Nephron progenitor cell (in vitro differentiated cells): ENCODE results near the gene CD302.

Source experiments
- DNase-seq: peaks from one replicate; pipeline ENCODE4 v3.0.0; 2021
- H3K27ac Mint-ChIP-seq: 2 replicates; pipeline ENCODE4 v1.8.0; 2021; ENCODE audit warnings: mild to moderate bottlenecking, moderate library complexity, mixed read lengths
- H3K27me3 Mint-ChIP-seq: 2 replicates; pipeline ENCODE4 v1.8.0; 2021; ENCODE audit warnings: mild to moderate bottlenecking, low read depth, mixed read lengths; ENCODE audit not compliant: poor library complexity
- H3K36me3 Mint-ChIP-seq: 2 replicates; pipeline ENCODE4 v1.8.0; 2021; ENCODE audit warnings: low read depth, mixed read lengths
- H3K4me1 Mint-ChIP-seq: 2 replicates; pipeline ENCODE4 v1.8.0; 2021; ENCODE audit warnings: mixed read lengths
- H3K4me3 Mint-ChIP-seq: 2 replicates; pipeline ENCODE4 v1.8.0; 2021; ENCODE audit warnings: mild to moderate bottlenecking, moderate library complexity, mixed read lengths
- H3K9me3 Mint-ChIP-seq: 2 replicates; pipeline ENCODE4 v1.8.0; 2021; ENCODE audit warnings: mild to moderate bottlenecking, moderate library complexity, mixed read lengths
- TF ChIP-seq, protein P1 (sequence below): fragments of 200-600 bp; sonication (generic); IDR thresholded peaks from 2 replicates; pipeline ENCODE4 v1.5.0; 2021; ENCODE audit warnings: antibody characterized with exemption

The CD302 gene

DNA sequence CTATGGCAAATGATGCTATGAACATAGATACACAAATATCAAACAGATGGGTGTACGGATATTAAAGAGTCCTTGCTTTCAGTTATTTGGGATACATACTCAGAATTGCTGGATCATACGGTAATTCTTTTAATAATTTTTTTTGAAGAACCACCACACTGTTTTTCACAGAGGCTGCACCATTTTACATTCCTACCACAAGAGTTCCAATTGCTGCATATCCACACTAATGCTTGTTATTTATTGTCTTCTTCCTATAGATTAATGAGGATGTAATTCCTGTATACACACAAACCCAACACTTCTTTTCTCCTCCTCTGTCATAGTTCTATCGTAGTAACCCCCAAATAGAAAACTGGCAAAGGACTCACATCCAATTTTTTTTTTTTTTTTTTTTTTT lies 21.7 kb downstream of the CD302 start:
- no peak overlapping the region for H3K4me3 Mint-ChIP-seq
- H3K9me3 Mint-ChIP-seq = no peaks in the 10 kb centered on the region
- DNase-seq = no peak
- H3K27ac Mint-ChIP-seq = peak overlapping the region; percentile 51
- H3K36me3 Mint-ChIP-seq = peaks cover 4% of the 10 kb centered on the region
- H3K27me3 Mint-ChIP-seq = no peaks in the 10 kb centered on the region
- H3K4me1 Mint-ChIP-seq = no peaks in the 10 kb centered on the region
- TF ChIP-seq, protein P1, sequence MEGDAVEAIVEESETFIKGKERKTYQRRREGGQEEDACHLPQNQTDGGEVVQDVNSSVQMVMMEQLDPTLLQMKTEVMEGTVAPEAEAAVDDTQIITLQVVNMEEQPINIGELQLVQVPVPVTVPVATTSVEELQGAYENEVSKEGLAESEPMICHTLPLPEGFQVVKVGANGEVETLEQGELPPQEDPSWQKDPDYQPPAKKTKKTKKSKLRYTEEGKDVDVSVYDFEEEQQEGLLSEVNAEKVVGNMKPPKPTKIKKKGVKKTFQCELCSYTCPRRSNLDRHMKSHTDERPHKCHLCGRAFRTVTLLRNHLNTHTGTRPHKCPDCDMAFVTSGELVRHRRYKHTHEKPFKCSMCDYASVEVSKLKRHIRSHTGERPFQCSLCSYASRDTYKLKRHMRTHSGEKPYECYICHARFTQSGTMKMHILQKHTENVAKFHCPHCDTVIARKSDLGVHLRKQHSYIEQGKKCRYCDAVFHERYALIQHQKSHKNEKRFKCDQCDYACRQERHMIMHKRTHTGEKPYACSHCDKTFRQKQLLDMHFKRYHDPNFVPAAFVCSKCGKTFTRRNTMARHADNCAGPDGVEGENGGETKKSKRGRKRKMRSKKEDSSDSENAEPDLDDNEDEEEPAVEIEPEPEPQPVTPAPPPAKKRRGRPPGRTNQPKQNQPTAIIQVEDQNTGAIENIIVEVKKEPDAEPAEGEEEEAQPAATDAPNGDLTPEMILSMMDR = no peak

- no peaks in the 10 kb centered on the region for H3K9me3 Mint-ChIP-seq
- H3K4me3 Mint-ChIP-seq = no peak overlapping the region
- TF ChIP-seq, protein P1 = no peak
- H3K36me3 Mint-ChIP-seq = peaks cover 10% of the 10 kb centered on the region
- H3K27me3 Mint-ChIP-seq = no peaks in the 10 kb centered on the region
- DNase-seq = no peak
- H3K27ac Mint-ChIP-seq = peak overlapping the region; percentile 75
- H3K4me1 Mint-ChIP-seq = no peaks in the 10 kb centered on the region
These were observed 23.0 kb downstream of the CD302 start for GRCh38 chr2:159775021-159775420.

- no peak for DNase-seq
- TF ChIP-seq, protein P1 = no peak
- Mint-ChIP-seq H3K9me3 (no peaks in the 10 kb centered on the region), H3K4me1 (no peaks in the 10 kb centered on the region), H3K27me3 (no peaks in the 10 kb centered on the region), H3K27ac (peak overlapping the region; percentile 75), H3K4me3 (no peak overlapping the region), H3K36me3 (peaks cover 10% of the 10 kb centered on the region)
These were observed 23.5 kb downstream of the CD302 start for GRCh38 chr2:159774370-159774990.

DNA sequence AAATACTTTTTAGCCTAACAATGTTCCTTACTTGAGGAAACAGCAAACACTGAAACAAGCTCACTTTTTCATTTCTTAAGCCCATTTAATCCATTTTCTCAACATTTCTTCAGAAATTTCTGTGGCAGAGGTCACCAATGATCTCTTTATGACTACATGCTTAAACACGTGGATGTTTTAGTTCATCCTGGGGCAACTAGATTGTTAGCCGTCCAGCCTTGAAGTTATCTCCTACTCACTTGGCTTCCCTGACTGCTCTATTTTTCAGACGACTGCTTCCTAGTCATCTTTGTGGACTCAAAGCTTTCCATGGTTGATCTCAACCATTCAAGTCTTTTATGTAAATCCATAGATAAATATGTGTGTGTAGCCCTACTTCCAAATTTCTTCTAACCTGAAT lies 24.1 kb downstream of the CD302 start:
- Mint-ChIP-seq H3K27me3 (no peaks in the 10 kb centered on the region), H3K27ac (peak overlapping the region; percentile 75), H3K9me3 (no peaks in the 10 kb centered on the region), H3K4me1 (no peaks in the 10 kb centered on the region), H3K36me3 (peaks cover 15% of the 10 kb centered on the region), H3K4me3 (no peak overlapping the region)
- TF ChIP-seq, protein P1 = no peak
- DNase-seq = no peak

GRCh38 chr2:159773426-159773825 lies 24.6 kb downstream of the CD302 start:
- DNase-seq = no peak
- TF ChIP-seq, protein P1 = no peak
- H3K27me3 Mint-ChIP-seq = no peaks in the 10 kb centered on the region
- H3K4me1 Mint-ChIP-seq = no peaks in the 10 kb centered on the region
- H3K9me3 Mint-ChIP-seq = no peaks in the 10 kb centered on the region
- peak overlapping the region; percentile 57 for H3K27ac Mint-ChIP-seq
- peaks cover 16% of the 10 kb centered on the region for H3K36me3 Mint-ChIP-seq
- H3K4me3 Mint-ChIP-seq = no peak overlapping the region

- no peaks in the 10 kb centered on the region for H3K4me1 Mint-ChIP-seq
- H3K9me3 Mint-ChIP-seq = no peaks in the 10 kb centered on the region
- TF ChIP-seq, protein P1 = no peak
- no peak overlapping the region for H3K27ac Mint-ChIP-seq
- no peak overlapping the region for H3K4me3 Mint-ChIP-seq
- DNase-seq = no peak
- peaks cover 48% of the 10 kb centered on the region for H3K36me3 Mint-ChIP-seq
- no peaks in the 10 kb centered on the region for H3K27me3 Mint-ChIP-seq
These were observed 28.9 kb downstream of the CD302 start for GRCh38 chr2:159769147-159769546.
